Measurements from ENCODE around the gene B3GNT7.

- TF ChIP-seq YY1 (IDR thresholded peaks at IDR 0.05; ENCODE audit: insufficient read depth, insufficient read length): no peak
- no peak for TF ChIP-seq ZNF274 (IDR thresholded peaks at IDR 0.05; ENCODE audit: low read depth, low read length)
- no peak for TF ChIP-seq SUZ12 (IDR thresholded peaks at IDR 0.05; ENCODE audit: extremely low read depth, insufficient read depth, insufficient read length)
Observed at GRCh38 chr2:231396058-231396821, 730 bp downstream of the B3GNT7 start.

All from NT2/D1 (cell line).